HEK293T (cell line): Measurements from ENCODE around the gene DLD.

Experiments used
- CTCF ChIA-PET: fragments of 350-600 bp; formaldehyde crosslinking; extraction: SDS; loops from one replicate; lab custom pipeline; 2021; ENCODE audit warnings: antibody characterized with exemption, inconsistent platforms; lab: Yijun Ruan, JAX
- POLR2A ChIA-PET: fragments of 350-600 bp; formaldehyde crosslinking; extraction: SDS; loops from one replicate; lab custom pipeline; 2020; ENCODE audit warnings: antibody characterized with exemption, inconsistent platforms; lab: Yijun Ruan, JAX
- DNase-seq: peaks from one replicate; pipeline ENCODE4 v3.0.0; 2012; ENCODE audit warnings: mixed read lengths; ENCODE audit errors: extremely low spot score
- ARNT ChIP-seq: fragments of 450-650 bp; IDR thresholded peaks from 2 replicates; pipeline ENCODE4 v1.6.1; 2017; ENCODE audit warnings: mild to moderate bottlenecking
- BHLHE40 ChIP-seq: fragments of 450-650 bp; IDR thresholded peaks from 2 replicates; pipeline ENCODE4 v1.6.1; 2016; ENCODE audit warnings: mild to moderate bottlenecking, moderate library complexity, borderline replicate concordance
- CTBP1 ChIP-seq: fragments of 450-650 bp; IDR thresholded peaks from 2 replicates; pipeline ENCODE4 v1.6.1; 2016; ENCODE audit warnings: borderline replicate concordance
- ELF4 ChIP-seq: fragments of 450-650 bp; IDR thresholded peaks from 2 replicates; pipeline ENCODE4 v1.6.1; 2017; ENCODE audit warnings: antibody characterized with exemption
- FOXA1 ChIP-seq: fragments of 450-650 bp; IDR thresholded peaks from 2 replicates; pipeline ENCODE4 v1.6.1; 2016; ENCODE audit warnings: mild to moderate bottlenecking
- FOXK2 ChIP-seq: fragments of 450-650 bp; IDR thresholded peaks from 2 replicates; pipeline ENCODE4 v1.6.1; 2016; ENCODE audit warnings: mild to moderate bottlenecking
- FOXM1 ChIP-seq: fragments of 450-650 bp; IDR thresholded peaks from 2 replicates; pipeline ENCODE4 v1.6.1; 2017; ENCODE audit warnings: mild to moderate bottlenecking, borderline replicate concordance
- HDGF ChIP-seq: fragments of 450-650 bp; IDR thresholded peaks from 2 replicates; pipeline ENCODE4 v1.6.1; 2017; ENCODE audit warnings: antibody characterized with exemption, borderline replicate concordance
- L3MBTL2 ChIP-seq: fragments of 450-650 bp; conservative IDR thresholded peaks from 2 replicates; pipeline ENCODE4 v1.6.1; 2016; ENCODE audit warnings: mild to moderate bottlenecking
- LEF1 ChIP-seq: fragments of 450-650 bp; IDR thresholded peaks from 2 replicates; pipeline ENCODE4 v1.6.1; 2017; ENCODE audit warnings: mild to moderate bottlenecking, borderline replicate concordance
- NFRKB ChIP-seq: fragments of 450-650 bp; IDR thresholded peaks from 2 replicates; pipeline ENCODE4 v1.6.1; 2016; ENCODE audit warnings: mild to moderate bottlenecking, moderate library complexity
- SP1 ChIP-seq: fragments of 450-650 bp; IDR thresholded peaks from 2 replicates; pipeline ENCODE4 v1.6.1; 2017
- SUZ12 ChIP-seq: fragments of 450-650 bp; IDR thresholded peaks from 2 replicates; pipeline ENCODE4 v1.6.1; 2016; ENCODE audit warnings: mild to moderate bottlenecking
- TARDBP ChIP-seq: fragments of 450-650 bp; IDR thresholded peaks from 2 replicates; pipeline ENCODE4 v1.6.1; 2016
- ZNF384 ChIP-seq: fragments of 450-650 bp; IDR thresholded peaks from 2 replicates; pipeline ENCODE4 v1.6.1; 2016
- TF ChIP-seq, protein P1 (sequence below): fragments of 450-650 bp; IDR thresholded peaks from 2 replicates; pipeline ENCODE4 v1.6.1; 2016

The DLD gene

DNA sequence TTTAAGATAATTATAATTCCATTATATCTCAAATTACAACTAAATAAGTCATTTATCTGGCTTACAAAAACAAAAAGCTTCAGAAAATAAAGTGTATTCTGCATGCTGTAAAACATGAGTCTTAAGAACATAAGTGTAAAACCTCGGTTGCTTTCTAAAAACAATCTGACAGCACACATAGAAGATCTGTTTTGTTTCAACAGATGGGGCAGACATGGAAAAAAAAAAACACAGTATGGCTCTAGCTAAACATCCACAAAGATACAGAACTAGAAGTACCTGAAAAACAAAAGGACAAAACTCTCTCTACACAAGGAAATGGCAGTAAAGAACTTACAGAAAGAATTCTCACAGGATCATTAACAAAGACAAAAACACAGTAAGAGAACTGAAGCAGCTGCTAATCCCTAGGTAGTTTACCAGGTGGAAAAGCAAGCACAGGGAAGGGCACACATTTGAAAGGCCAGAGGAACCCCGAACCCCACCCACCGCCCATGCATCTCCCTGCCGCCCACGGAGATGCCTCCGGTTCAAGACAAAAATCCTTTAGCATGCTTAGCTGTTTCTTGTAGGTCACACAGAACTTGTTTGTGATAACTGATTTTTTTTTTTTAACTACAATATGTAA lies 42.5 kb downstream of the DLD start:
- ChIA-PET POLR2A (interaction anchor here (0.8 kb wide), 1 partner anchor 43 kb away, joined by 3 read pairs; the partner anchor contains the start of gene DLD), CTCF (no interaction called here)
- no peak for DNase-seq
- TF ChIP-seq FOXA1, result no peak
- no peak for TF ChIP-seq ELF4
- no peak for TF ChIP-seq LEF1
- no peak for TF ChIP-seq ZNF384
- no peak for TF ChIP-seq FOXM1
- TF ChIP-seq L3MBTL2, result no peak
- TF ChIP-seq CTBP1, result no peak
- no peak for TF ChIP-seq ARNT
- no peak for TF ChIP-seq TARDBP
- TF ChIP-seq, protein P1, sequence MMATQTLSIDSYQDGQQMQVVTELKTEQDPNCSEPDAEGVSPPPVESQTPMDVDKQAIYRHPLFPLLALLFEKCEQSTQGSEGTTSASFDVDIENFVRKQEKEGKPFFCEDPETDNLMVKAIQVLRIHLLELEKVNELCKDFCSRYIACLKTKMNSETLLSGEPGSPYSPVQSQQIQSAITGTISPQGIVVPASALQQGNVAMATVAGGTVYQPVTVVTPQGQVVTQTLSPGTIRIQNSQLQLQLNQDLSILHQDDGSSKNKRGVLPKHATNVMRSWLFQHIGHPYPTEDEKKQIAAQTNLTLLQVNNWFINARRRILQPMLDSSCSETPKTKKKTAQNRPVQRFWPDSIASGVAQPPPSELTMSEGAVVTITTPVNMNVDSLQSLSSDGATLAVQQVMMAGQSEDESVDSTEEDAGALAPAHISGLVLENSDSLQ, result no peak
- TF ChIP-seq BHLHE40, result no peak
- no peak for TF ChIP-seq SUZ12
- TF ChIP-seq FOXK2, result no peak
- no peak for TF ChIP-seq NFRKB

DNA sequence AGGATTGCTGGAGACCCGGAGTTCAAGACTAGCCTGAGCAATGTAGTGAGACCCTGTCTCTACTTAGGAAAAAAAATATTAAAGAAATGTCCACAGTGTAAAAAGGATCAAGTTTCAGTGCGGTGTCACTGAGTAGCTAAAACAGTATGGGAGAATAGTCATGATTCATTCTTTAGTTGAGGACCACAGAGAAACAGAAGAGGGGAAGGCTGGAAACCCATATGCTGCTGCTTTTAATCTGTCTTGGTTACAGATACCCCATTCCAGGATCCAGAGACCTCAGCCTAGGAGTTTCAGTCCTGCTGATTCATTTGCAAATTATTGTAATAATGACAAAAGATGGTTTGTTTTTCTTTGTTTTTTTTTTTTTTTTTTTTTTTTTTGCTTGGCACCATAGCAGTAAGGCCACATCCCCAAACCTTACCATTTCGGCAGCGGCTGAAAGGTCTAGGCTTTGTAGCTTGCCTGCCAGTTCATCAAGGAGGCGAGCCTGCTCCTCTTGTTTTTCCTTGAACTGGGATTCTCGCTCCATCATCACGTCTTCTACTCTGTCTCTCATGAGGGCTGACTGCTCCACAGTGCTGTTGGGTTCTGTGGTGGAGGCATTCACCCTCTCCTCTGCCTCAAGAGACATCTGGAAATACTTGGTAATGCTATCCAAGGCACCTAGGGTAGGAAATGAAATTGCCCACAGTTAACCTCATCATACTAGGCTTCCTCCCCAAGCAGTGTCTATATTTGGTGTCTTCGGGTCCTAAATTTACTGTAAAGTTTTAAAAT lies 44.2 kb downstream of the DLD start:
- DNase-seq, result no peak
- ChIA-PET CTCF (no interaction called here), POLR2A (no interaction called here)
- no peak for TF ChIP-seq ZNF384
- no peak for TF ChIP-seq SP1
- TF ChIP-seq LEF1, result no peak
- TF ChIP-seq CTBP1, result no peak
- TF ChIP-seq HDGF, result no peak
- TF ChIP-seq ARNT, result no peak
- TF ChIP-seq TARDBP, result no peak
- TF ChIP-seq, protein P1, result no peak
- TF ChIP-seq ELF4, result no peak
- TF ChIP-seq FOXA1, result no peak
- no peak for TF ChIP-seq SUZ12
- no peak for TF ChIP-seq FOXM1
- TF ChIP-seq L3MBTL2, result no peak

DNA sequence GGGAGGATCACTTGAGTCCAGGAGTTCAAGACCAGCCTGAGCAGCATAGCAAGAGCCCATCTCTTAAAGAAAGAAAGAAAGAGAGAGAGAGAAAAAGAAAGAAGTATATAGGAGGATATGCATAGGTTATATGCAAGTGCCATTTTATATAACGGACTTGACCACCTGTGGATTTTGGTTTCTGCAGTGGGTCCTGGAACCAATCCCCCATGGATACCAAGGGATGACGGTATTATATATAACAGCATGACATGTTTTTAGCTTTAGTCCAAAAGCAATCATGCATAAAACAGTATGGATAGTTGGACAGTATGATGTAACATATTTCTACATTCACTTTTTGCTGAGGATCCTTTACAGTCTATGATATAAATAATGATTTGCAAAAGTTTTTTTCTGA lies 45.3 kb downstream of the DLD start:
- ChIA-PET POLR2A (no interaction called here), CTCF (no interaction called here)
- TF ChIP-seq FOXA1, result no peak
- TF ChIP-seq TARDBP, result no peak
- TF ChIP-seq FOXK2, result no peak
- no peak for TF ChIP-seq CTBP1
- TF ChIP-seq ARNT, result no peak
- no peak for TF ChIP-seq L3MBTL2
- TF ChIP-seq BHLHE40, result no peak
- no peak for TF ChIP-seq LEF1
- TF ChIP-seq, protein P1, result no peak
- no peak for DNase-seq

DNA sequence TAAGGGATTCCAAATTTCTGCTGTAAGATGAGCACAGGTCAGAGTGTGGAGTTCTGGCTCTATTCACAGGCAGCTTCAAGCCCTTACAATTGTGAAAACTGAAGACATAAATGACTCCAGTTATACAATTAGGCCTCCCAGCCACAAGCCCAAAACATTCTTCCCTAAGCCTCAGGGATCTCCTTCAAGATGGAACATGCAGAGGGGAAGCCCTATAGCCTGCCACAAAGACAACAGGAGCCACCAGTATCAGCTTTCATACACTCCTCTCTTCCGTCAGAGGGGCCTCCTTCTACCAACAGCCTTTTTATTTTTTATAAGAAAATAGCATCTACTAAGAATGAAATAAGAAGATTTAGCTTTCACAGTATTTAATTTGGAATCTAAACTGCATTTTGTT lies 46.5 kb downstream of the DLD start:
- CTCF ChIA-PET, result no interaction called here
- DNase-seq, result no peak
- TF ChIP-seq HDGF (no peak), CTBP1 (no peak), L3MBTL2 (no peak)
- POLR2A ChIA-PET, result no interaction called here

DNA sequence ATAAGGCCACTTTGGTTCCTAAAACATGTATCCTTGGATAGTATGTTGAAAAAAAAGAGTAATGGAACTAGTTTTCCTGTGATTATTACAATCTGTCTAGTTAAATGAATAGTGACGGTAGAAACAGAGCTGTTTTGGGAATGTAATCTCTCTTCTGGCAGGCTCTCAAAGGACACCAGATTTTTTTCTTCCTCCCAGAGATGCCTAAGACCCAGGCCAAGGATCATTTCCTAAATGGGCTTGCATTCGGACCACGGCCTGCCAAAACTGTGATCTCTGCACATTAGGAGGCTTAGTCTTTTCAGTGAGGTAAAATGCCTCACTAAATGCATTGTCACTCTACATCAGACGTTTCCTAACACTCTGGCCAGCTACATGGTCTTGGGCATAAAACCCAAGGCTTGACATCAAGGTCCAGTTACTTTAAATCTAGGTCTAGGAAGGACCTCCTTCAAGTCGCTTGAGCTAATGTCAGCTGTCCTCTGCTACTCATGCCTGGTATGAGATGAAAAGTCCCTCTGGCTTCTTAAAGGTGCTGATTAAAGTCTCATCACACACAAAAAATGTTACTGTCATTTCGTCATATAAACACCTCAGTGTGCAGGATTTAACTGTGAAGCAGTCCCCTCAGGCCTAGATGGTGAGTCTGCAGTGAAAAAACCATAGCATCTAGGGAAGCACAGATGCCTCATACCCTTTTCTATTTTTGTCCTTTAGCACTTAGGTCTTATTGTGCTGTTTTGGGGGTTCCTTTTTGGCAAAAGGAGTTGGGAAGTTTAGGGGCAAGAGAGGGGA lies 47.7 kb downstream of the DLD start:
- POLR2A ChIA-PET, result no interaction called here
- DNase-seq, result no peak
- TF ChIP-seq L3MBTL2 (no peak), FOXA1 (no peak), HDGF (no peak), BHLHE40 (no peak), NFRKB (no peak), ELF4 (no peak), ARNT (no peak), SP1 (no peak), SUZ12 (no peak), FOXK2 (no peak), CTBP1 (no peak), LEF1 (no peak), TARDBP (no peak), ZNF384 (no peak), FOXM1 (no peak)
- TF ChIP-seq, protein P1, result no peak
- CTCF ChIA-PET, result no interaction called here
